ENCODE measurements around the gene TTC34. TPM values are rescaled to one million over a fixed set of nuclear protein-coding genes. Genes with fewer than 3 reads are reported as not detected.

Gene TTC34
- total RNA-seq, 2 experiments from 2014 or later: 2.7 to 2.8 TPM

DNA sequence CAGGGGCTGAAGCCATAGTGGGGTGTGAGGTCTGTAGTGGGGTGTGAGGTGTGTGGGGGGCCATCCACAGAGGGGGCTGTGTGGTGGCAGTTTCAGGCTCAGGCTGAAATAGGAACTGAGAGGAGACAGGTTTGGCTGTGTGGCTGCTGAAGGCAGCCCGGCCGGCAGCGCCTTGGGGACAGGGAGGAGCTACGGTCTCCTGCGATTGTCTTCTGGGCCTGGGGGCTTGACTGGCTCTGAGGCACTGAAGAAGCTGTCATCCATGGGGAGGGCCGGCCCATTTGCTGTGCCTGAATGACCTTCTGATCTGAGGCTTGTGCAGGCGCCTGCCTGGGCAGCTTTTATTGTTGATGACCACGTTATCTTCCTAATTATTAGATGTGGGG, 10.0 kb upstream of the TTC34 start:
- H3K36me3 Mint-ChIP-seq: no peaks in the 10 kb centered on the region
- no peaks in the 10 kb centered on the region for H3K4me1 Mint-ChIP-seq
- no peak overlapping the region for H3K27ac Mint-ChIP-seq
- H3K4me3 Mint-ChIP-seq: no peak overlapping the region
- H3K27me3 Mint-ChIP-seq: no peaks in the 10 kb centered on the region
- H3K9me3 Mint-ChIP-seq: no peaks in the 10 kb centered on the region
- DNase-seq (no peak), ATAC-seq (ENCODE audit: low read depth) (no peak)
- POLR2A ChIA-PET: no interaction called here

DNA sequence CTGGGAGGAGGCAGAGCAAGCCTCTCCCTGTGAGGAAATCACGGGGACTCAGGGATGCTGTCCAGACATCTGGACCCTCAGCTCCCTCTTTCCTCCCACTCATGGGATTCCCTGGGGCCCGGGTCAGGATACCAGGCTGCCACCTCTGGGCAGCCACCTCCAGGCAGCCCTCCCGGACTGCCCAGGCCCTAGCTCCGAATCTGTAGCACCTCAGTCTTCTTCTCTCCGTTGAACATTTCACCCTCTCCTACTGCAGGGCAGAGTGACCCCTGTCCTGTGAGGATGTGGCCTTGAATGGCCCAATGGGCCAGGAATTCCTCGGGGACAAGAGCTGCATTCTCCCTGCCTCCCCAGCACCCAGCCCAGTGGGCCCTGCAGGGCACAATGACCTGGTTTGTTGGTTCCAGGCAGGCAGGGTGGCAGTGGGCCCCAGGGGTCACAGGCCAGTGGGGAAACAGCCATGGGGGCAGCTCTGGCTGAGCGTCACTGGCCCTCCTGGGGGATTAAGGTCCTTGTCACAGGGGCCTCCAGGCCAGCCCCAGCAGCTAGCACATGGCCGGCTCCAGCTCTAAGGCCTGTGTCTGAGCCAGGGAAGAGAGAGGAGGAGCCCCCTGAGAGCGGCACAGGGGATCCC, 9.5 kb upstream of the TTC34 start:
- H3K27ac Mint-ChIP-seq: no peak overlapping the region
- no peak overlapping the region for H3K4me3 Mint-ChIP-seq
- DNase-seq: no peak
- no peaks in the 10 kb centered on the region for H3K36me3 Mint-ChIP-seq
- H3K9me3 Mint-ChIP-seq: no peaks in the 10 kb centered on the region
- no peaks in the 10 kb centered on the region for H3K4me1 Mint-ChIP-seq
- ATAC-seq (ENCODE audit: low read depth): no peak
- POLR2A ChIA-PET: no interaction called here
- no peaks in the 10 kb centered on the region for H3K27me3 Mint-ChIP-seq

DNA sequence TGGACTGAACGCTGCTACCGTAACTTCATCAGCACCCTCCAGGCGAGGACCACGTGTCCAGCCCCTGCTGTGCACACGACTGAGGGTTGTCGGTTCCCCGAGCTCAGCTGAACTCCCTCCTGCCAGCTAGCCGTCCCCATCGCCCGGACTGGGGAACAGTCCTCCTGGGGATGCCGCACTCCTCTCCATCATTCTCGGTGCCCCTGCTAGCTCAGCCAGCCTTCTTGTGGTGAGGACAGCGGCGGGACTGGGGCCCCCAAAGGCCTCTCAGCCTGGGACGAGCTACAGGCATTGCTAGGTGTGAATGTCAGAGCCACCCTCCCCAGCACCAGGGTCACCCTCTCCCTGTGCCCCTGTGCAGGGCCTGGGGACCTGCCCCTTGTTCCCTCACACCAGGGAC, 8.8 kb upstream of the TTC34 start:
- no peaks in the 10 kb centered on the region for H3K9me3 Mint-ChIP-seq
- no peaks in the 10 kb centered on the region for H3K4me1 Mint-ChIP-seq
- ATAC-seq (ENCODE audit: low read depth) (no peak), DNase-seq (no peak)
- no peaks in the 10 kb centered on the region for H3K36me3 Mint-ChIP-seq
- POLR2A ChIA-PET: no interaction called here
- no peaks in the 10 kb centered on the region for H3K27me3 Mint-ChIP-seq
- H3K27ac Mint-ChIP-seq: no peak overlapping the region
- H3K4me3 Mint-ChIP-seq: no peak overlapping the region

DNA sequence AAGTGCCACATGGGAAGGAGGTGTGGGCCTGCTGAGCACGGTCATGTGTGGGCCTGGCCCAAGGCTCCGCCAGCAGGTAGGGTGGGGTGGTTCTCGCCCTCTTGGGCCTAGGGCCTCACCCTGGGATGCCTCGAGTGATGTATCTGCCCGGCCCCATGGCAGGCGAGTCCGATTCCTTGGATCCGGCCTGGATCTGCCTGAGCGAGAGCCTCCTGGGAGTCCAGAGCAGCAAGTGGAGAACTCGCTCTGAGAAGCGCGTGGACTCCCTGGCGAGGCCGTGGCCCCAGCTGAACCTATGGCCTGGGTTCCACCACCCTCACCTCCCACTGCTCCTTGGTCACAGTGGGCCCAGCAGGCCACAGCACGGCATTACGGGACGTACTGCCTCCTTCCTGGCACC, 8.2 kb upstream of the TTC34 start:
- ATAC-seq (ENCODE audit: low read depth) (no peak), DNase-seq (no peak)
- H3K27me3 Mint-ChIP-seq: no peaks in the 10 kb centered on the region
- H3K4me3 Mint-ChIP-seq: no peak overlapping the region
- H3K9me3 Mint-ChIP-seq: no peaks in the 10 kb centered on the region
- no peaks in the 10 kb centered on the region for H3K4me1 Mint-ChIP-seq
- H3K36me3 Mint-ChIP-seq: no peaks in the 10 kb centered on the region
- H3K27ac Mint-ChIP-seq: no peak overlapping the region
- POLR2A ChIA-PET: no interaction called here

DNA sequence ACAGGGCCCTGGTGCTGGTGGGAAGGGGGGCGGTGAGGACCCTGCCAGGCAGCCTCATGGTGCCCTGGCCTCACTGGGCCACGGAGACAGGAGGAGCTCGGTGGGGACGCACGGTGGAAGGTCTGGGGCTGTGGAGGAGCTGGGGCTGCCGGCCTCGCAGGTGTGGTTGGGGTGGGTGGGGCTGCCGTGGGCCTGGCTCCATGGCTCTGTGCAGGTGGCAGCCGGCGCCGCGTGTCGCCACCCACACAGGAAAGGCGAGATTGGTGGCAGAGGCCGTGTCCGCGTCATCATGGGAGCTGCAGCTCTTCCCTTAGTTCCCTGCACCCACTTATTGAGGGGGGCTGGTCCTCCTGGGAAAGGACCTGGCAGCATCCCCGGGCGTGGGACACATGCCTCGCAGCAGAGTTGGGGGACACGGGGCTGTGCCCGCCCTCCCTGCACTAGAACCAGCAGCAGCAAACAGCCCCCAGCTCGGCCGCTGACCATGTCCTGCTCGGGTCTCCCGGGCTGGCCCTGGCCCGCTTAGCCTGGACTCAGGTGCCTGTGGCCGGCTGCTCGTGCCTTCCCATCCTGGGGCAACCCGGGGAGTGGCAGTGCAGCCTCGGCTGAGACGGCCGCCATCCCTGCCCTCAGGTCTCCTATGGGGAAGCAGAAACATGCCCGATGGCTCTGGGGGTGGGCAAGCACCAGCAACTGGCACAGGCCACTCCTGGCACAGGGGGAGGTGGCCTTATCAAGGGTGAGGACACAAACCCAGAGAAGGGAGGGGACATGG, 7.5 kb upstream of the TTC34 start:
- POLR2A ChIA-PET: no interaction called here

DNA sequence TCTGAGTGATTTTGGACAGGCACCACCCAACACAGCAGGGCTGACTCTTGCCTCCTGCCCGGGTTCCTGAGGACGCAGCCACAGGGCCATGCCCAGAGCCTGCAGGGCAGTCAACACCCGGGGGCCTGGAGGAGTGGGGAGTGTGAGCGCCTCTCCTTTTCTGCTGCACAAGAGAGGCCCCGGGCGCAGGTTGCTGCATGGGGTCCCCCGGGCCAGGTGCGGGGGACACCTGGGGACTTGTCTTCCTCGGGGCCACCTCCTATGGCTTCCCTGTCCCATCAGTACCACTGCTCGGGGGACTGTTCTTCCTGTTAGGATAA, 6.9 kb upstream of the TTC34 start:
- Mint-ChIP-seq H3K9me3 (no peaks in the 10 kb centered on the region), H3K27ac (no peak overlapping the region), H3K4me1 (no peaks in the 10 kb centered on the region), H3K27me3 (no peaks in the 10 kb centered on the region), H3K36me3 (no peaks in the 10 kb centered on the region), H3K4me3 (no peak overlapping the region)
- DNase-seq: no peak
- POLR2A ChIA-PET: no interaction called here
- no peak for ATAC-seq (ENCODE audit: low read depth)

More for the DNA sequence above, 7.5 kb upstream of the TTC34 start:
- no peaks in the 10 kb centered on the region for H3K27me3 Mint-ChIP-seq
- DNase-seq: no peak
- H3K9me3 Mint-ChIP-seq: no peaks in the 10 kb centered on the region
- ATAC-seq (ENCODE audit: low read depth): no peak
- no peaks in the 10 kb centered on the region for H3K4me1 Mint-ChIP-seq
- H3K4me3 Mint-ChIP-seq: no peak overlapping the region
- H3K36me3 Mint-ChIP-seq: no peaks in the 10 kb centered on the region
- H3K27ac Mint-ChIP-seq: no peak overlapping the region

DNA sequence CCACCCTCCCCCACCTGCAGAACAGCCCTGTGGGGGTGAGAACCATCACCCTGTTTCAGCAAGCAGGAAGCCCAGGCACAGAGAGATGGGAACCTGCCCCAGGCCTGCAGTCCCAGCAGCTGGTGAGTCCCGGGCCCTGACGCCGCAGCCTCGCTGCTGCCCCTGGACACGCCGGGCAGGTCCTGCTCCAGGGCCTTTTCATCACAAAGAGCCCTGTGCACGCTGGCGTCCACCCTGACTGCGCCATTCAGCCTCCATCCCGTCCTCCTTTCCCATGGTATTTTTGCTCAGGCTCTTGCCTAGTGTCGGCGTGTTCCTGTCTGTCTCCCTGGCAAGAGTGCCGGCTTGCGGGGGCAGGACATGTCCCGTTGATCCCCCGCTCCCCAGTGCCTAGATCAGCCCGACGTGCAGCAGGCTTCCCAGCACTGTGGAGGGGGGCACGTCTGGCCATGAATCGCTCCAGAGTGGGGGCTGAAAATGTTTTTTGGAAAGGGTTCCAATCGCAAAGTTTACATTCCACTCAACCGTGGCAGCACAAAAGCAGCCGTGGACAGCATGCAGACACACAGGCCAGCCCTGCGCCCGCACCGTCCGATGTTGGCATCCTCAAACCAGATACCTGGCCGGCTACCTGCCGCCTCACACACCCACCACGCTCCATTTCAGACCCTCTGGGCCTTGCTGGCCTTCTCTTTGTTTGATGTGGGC, 6.3 kb upstream of the TTC34 start:
- H3K4me3 Mint-ChIP-seq: no peak overlapping the region
- ATAC-seq (ENCODE audit: low read depth): no peak
- H3K4me1 Mint-ChIP-seq: no peaks in the 10 kb centered on the region
- H3K27me3 Mint-ChIP-seq: no peaks in the 10 kb centered on the region
- no peak overlapping the region for H3K27ac Mint-ChIP-seq
- POLR2A ChIA-PET: no interaction called here
- H3K36me3 Mint-ChIP-seq: no peaks in the 10 kb centered on the region
- no peaks in the 10 kb centered on the region for H3K9me3 Mint-ChIP-seq
- no peak for DNase-seq

DNA sequence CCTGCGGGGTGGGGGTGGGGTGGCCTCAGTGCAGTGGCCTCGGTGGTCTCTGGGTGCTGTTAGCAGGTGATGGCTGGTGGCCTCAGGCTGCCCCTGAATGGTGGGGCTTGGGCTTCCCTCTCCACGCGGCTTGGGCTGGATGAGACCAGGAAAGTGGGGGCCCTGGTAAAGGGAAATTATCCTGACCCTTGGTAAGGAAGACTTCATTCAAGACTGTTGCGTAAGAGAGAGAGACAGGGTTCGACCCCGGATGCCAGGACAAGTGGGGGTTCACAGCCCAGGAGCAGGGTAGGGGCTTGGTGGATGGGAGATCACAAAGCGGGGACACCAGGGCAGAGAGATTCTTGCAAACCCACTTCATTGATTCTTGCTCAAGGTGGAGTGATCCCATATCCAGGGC, 5.5 kb upstream of the TTC34 start:
- no peaks in the 10 kb centered on the region for H3K9me3 Mint-ChIP-seq
- ATAC-seq (ENCODE audit: low read depth): no peak
- H3K36me3 Mint-ChIP-seq: no peaks in the 10 kb centered on the region
- no peaks in the 10 kb centered on the region for H3K4me1 Mint-ChIP-seq
- POLR2A ChIA-PET: interaction anchor here (0.6 kb wide), 1 partner anchor 494 kb away, joined by 3 read pairs; no protein-coding TSS in a partner anchor
- no peak for DNase-seq
- no peaks in the 10 kb centered on the region for H3K27me3 Mint-ChIP-seq
- H3K27ac Mint-ChIP-seq: no peak overlapping the region
- no peak overlapping the region for H3K4me3 Mint-ChIP-seq

DNA sequence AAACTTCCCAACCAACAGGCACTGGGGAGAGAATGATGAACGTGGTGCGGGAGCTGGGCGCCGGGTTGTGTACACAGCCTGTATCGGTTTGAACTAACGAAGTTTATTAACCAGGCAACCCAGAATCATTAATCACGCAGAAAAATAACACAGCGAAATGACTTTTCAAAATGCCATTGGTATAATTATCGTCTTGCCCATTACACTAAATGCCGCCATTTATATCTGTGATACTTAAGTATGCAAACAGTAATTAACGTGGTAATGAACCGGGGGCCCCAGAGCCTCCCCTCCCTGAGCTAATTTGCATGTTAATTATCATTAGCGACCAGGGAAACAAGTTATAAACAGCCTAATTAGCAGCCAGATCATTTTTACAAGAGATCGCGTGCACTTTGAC, 5.1 kb upstream of the TTC34 start:
- Mint-ChIP-seq H3K27ac (no peak overlapping the region), H3K4me3 (no peak overlapping the region), H3K4me1 (no peaks in the 10 kb centered on the region), H3K36me3 (no peaks in the 10 kb centered on the region), H3K27me3 (no peaks in the 10 kb centered on the region), H3K9me3 (no peaks in the 10 kb centered on the region)
- POLR2A ChIA-PET: interaction anchor here (0.6 kb wide), 1 partner anchor 495 kb away, joined by 3 read pairs; no protein-coding TSS in a partner anchor
- DNase-seq (no peak), ATAC-seq (ENCODE audit: low read depth) (no peak)

DNA sequence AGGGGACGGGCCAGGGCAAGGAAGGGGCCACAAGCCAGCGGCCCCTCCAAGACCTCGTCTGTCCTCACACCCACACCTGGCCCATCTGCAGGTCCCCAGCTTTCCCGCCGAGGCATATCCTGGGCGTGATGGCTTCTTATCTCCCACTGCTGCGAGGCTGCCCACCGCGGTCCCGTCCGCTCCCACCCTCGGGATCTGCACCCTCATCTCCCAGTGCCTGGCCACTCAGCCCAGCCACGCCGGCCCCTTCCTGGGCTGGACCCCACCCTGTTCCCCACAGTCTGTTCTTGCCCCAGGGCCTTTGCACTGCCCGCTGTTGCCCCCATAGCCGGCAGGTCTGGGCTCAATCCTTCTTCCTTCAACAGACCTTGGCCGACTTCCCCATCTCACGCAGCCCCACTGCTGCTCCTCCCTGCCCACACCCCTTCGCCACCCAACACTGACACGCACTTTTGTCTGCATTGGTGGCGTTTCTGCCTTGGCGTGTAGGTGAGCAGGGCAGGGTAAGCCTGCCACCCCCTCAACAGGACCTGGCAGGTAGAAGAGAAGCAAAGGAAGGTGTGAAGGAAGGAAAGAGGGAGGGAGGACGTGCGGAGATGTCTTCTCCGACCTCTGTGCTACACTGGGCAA, 4.4 kb upstream of the TTC34 start:
- H3K36me3 Mint-ChIP-seq: no peaks in the 10 kb centered on the region
- H3K4me1 Mint-ChIP-seq: peaks cover 2% of the 10 kb centered on the region
- no peak for ATAC-seq (ENCODE audit: low read depth)
- POLR2A ChIA-PET: no interaction called here
- H3K27me3 Mint-ChIP-seq: no peaks in the 10 kb centered on the region
- DNase-seq: no peak
- H3K27ac Mint-ChIP-seq: no peak overlapping the region
- no peaks in the 10 kb centered on the region for H3K9me3 Mint-ChIP-seq
- no peak overlapping the region for H3K4me3 Mint-ChIP-seq

DNA sequence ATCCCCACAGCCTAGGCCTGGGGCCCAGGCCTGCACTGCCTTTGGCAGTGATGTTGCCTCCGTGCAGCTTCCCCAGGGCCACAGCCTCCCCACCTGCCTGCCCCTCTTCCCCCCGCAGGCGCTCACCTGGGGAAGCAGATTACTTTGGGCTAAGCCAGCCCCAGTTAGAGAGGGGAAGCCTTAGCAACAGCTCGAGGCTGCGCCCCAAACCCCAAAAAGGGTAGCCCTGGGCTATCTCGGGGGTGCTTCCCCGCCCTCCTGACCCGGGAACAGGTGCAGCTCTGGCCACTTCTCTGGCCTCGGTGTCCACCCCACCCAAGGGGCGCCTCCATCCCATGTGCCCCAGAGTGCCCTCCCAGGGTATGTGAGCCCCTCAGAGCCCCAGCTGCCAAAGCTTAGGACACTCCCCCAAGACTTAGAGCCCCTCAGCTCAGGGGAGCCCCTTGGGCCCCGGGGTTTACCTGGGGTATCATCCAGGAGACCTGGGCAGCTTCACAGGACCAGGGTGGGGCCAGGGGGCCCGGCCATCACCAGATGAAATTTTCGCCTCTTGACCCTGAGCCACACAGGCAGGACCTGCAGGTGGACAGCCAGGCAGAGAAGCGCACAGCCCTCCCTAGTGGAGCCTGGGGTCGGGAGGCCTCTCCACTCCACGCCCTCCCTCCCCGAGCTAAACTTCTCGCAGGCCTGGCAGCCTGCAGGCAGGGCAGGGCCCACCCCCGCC, 3.3 kb upstream of the TTC34 start:
- no peak for ATAC-seq (ENCODE audit: low read depth)

DNA sequence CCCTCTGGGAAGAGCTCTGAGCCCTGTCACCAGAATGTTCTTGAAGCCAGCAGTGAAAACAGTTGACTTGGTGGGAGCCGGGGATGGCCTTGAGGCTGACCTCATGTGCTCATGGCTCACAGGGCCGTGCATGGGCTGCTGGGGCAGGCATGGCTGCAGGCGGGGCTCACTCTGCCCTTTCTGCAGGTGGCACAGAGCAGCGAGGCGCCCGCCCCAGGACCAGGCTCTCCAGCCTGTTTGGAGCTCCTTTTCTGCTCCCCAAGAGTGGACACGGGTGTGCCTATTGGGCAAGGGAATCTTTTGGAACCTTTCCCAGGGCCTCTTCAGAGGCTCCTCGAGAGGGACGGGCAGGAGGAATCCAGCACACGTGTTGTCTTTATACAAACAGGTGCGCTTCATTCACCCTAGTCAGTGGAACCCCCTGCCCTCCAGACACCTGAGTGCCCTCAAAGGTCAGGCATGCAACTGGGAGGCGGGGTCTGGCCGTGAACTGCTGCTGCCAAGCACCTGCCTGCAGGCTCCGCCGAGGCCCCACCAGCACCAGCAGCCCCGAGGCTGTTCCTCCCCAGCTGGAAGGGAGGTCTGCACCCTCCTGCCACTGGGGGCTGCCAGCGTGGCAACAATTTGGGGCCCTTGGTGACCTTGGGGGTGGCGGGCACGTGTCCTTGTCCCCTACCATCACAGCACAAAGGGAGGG, 2.6 kb upstream of the TTC34 start:
- H3K9me3 Mint-ChIP-seq: no peaks in the 10 kb centered on the region
- no peaks in the 10 kb centered on the region for H3K27me3 Mint-ChIP-seq
- ATAC-seq (ENCODE audit: low read depth): no peak
- no peaks in the 10 kb centered on the region for H3K36me3 Mint-ChIP-seq
- POLR2A ChIA-PET: interaction anchor here (0.6 kb wide), 1 partner anchor 15 kb away, joined by 3 read pairs; no protein-coding TSS in a partner anchor
- DNase-seq: peak; percentile 29
- peaks cover 2% of the 10 kb centered on the region for H3K4me1 Mint-ChIP-seq
- no peak overlapping the region for H3K27ac Mint-ChIP-seq
- no peak overlapping the region for H3K4me3 Mint-ChIP-seq

More for the DNA sequence above, 3.3 kb upstream of the TTC34 start:
- H3K27me3 Mint-ChIP-seq: no peaks in the 10 kb centered on the region
- POLR2A ChIA-PET: no interaction called here
- DNase-seq: no peak
- no peak overlapping the region for H3K27ac Mint-ChIP-seq
- H3K36me3 Mint-ChIP-seq: no peaks in the 10 kb centered on the region
- no peaks in the 10 kb centered on the region for H3K9me3 Mint-ChIP-seq
- no peak overlapping the region for H3K4me3 Mint-ChIP-seq
- peaks cover 2% of the 10 kb centered on the region for H3K4me1 Mint-ChIP-seq

Data from activated naive CD8-positive, alpha-beta T cell treated with anti-CD3 and anti-CD28 coated beads, Interleukin-2, amount 10 ng/mL, durations not matched to agents 7 days and 5 days (primary cell).